ENCODE results near the gene ITFG1.

DNA sequence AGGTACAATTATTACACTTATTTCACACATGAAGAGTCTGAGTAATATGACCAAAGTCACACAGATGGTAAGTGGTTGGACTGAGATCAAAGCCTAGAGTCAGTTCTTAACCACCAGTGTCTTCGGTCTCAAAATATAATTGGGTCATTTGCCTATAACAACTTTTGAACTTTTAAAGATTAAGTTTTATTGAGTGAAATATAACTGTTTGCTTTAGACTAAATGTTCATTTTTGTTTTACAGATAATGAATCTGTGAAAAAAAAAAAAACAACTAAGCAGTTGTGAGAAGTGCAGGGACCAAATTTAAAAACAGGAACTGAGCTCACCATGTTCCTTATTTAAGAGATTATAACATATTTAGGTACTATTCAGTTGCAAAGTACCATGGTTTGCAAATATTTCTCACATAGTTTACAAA, 150.1 kb downstream of the ITFG1 start:
- no peak for TF ChIP-seq EZH2 (IDR thresholded peaks at IDR 0.05)
- TF ChIP-seq POLR2AphosphoS5 (IDR thresholded peaks at IDR 0.05; ENCODE audit: borderline replicate concordance, low read depth, low read length), result no peak

Data from SK-N-MC (cell line).